ENCODE measurements around the gene TMEM114.

GRCh38 chr16:8552487-8553221 is 37.7 kb downstream of the TMEM114 start:
- no peak for TF ChIP-seq CTCF (IDR thresholded peaks at IDR 0.05)
- TF ChIP-seq POLR2A (IDR thresholded peaks at IDR 0.05) = no peak

Measured in thyroid gland (tissue), 4 donors.